ENCODE data around the gene B4GALNT2.
"Not testable (repeated sequence)": the region's sequence is repeated elsewhere in the genome, so short reads cannot be mapped to it uniquely, and the experiment has no call there.

GRCh38 chr17:49103360-49103759, 29.2 kb upstream of the B4GALNT2 start:
- TF ChIP-seq, protein P1, sequence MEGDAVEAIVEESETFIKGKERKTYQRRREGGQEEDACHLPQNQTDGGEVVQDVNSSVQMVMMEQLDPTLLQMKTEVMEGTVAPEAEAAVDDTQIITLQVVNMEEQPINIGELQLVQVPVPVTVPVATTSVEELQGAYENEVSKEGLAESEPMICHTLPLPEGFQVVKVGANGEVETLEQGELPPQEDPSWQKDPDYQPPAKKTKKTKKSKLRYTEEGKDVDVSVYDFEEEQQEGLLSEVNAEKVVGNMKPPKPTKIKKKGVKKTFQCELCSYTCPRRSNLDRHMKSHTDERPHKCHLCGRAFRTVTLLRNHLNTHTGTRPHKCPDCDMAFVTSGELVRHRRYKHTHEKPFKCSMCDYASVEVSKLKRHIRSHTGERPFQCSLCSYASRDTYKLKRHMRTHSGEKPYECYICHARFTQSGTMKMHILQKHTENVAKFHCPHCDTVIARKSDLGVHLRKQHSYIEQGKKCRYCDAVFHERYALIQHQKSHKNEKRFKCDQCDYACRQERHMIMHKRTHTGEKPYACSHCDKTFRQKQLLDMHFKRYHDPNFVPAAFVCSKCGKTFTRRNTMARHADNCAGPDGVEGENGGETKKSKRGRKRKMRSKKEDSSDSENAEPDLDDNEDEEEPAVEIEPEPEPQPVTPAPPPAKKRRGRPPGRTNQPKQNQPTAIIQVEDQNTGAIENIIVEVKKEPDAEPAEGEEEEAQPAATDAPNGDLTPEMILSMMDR (IDR thresholded peaks at IDR 0.05; ENCODE audit: low read depth, low read length) = not testable (repeated sequence)
- not testable (repeated sequence) for TF ChIP-seq MYC (IDR thresholded peaks at IDR 0.05; ENCODE audit: low read depth, low read length); MAX (IDR thresholded peaks at IDR 0.05; ENCODE audit: low read depth, low read length); POLR2A (IDR thresholded peaks at IDR 0.05; ENCODE audit: extremely low read depth, insufficient read length)
